ENCODE data around the gene CSF2RB.

The CSF2RB gene

DNA sequence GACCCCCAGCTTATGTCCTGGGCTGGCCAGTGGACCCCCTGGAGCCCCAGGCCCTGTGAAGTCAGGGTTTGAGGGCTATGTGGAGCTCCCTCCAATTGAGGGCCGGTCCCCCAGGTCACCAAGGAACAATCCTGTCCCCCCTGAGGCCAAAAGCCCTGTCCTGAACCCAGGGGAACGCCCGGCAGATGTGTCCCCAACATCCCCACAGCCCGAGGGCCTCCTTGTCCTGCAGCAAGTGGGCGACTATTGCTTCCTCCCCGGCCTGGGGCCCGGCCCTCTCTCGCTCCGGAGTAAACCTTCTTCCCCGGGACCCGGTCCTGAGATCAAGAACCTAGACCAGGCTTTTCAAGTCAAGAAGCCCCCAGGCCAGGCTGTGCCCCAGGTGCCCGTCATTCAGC lies 24.6 kb downstream of the CSF2RB start:
- DNase-seq, result no peak

DNA sequence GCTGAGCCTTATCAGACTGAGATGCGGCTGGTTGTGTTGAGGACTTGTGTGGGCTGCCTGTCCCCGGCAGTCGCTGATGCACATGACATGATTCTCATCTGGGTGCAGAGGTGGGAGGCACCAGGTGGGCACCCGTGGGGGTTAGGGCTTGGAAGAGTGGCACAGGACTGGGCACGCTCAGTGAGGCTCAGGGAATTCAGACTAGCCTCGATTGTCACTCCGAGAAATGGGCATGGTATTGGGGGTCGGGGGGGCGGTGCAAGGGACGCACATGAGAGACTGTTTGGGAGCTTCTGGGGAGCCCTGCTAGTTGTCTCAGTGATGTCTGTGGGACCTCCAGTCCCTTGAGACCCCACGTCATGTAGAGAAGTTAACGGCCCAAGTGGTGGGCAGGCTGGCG lies 25.5 kb downstream of the CSF2RB start:
- no peak for DNase-seq

DNA sequence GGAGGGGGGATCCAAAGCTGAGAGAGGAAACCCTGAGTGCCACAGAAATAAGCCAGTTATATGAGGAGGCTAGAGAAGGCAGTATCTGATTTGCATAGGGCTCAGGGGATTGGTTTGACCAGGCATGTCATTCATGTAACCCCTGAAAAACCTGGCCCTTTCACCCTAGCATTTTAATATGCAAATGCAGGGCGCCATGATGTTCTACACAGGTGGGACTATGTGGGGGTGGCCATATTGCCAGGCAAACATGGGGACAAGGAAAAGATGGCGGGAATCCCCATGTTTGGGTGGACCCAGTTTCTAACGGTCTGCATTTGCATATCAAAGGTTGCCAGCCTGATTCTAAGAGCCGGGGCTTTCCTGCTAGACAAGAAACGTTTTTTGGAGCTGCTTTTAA lies 27.2 kb downstream of the CSF2RB start:
- no peak for DNase-seq

GRCh38 chr22:36942556-36942955 lies 29.1 kb downstream of the CSF2RB start:
- DNase-seq, result no peak

DNA sequence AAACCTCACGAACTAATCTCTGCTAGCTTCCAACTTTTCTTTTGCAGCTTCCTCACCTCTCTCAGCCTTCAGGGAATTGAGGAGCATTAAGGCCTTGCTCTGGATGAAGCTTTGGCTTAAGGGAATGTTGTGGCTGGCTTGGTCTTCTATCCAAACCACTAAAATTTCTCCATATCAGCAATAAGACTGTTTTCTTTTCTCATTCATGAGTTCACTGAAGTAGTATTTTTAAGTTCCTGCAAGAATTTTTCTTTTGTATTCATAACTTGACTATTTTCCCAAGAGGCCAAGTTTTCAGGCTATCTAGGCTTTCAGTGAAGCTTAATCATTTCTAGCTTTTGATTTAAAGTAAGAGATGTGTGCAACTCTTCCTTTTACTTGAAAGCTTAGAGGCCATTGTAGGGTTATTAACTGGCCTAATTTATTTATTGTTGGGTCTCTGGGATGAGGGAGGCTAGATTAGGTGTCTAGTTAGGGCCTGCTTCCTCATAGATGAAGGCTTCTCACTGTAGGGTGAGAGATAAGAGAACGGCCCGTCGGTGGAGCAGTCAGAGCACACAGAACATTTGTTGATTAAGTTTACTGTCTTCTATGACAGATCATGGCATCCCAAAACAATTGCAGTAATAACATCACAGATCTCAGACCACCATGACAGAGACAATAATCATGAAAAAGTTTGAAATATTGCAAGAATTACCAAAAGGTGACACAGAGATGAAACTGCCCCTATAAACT lies 33.2 kb downstream of the CSF2RB start:
- no peak for DNase-seq

GRCh38 chr22:36948273-36949225 lies 35.1 kb downstream of the CSF2RB start:
- no peak for DNase-seq

DNA sequence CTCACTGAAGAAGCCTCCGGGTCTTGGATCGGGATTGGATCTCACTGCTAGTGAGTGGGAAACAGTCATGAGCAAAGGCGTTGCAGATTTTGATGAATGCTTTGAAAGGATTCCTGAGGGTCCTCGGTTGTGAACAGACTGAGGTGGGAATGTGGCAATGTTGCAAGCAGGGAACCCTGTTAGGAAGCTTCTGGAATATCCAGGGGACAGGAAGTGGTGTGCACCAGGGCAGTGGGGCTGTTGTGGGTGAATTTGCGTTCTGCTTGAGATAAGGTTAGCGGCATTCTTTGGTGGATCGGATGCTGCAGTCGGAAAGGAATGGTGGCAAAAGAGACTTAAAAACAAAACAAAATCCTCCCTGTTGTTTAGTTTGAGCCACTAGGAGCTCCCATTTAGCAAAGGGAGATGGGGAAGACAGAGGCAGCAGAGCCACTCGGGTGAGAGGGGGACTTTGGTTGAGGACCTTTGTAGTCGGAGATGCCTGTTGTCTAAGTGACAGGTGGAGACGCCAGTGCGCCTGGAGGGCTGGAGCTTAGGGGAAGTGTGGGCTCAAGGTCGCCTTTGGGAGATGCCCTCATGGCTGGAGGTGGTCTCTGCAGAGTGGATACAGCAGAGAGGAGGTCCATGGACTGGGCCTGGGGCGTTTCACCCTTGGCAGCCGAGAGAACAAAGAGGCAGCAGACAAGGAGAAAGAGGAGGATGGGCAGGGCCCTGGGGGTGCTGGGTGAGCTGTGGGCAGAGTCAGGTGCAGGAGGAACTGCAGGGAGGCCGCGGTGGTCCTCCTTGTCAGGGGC lies 37.6 kb downstream of the CSF2RB start:
- no peak for DNase-seq

GRCh38 chr22:36951746-36952145 lies 38.3 kb downstream of the CSF2RB start:
- DNase-seq, result no peak

- no peak for DNase-seq
Observed at GRCh38 chr22:36953239-36954080, 40.0 kb downstream of the CSF2RB start.

DNA sequence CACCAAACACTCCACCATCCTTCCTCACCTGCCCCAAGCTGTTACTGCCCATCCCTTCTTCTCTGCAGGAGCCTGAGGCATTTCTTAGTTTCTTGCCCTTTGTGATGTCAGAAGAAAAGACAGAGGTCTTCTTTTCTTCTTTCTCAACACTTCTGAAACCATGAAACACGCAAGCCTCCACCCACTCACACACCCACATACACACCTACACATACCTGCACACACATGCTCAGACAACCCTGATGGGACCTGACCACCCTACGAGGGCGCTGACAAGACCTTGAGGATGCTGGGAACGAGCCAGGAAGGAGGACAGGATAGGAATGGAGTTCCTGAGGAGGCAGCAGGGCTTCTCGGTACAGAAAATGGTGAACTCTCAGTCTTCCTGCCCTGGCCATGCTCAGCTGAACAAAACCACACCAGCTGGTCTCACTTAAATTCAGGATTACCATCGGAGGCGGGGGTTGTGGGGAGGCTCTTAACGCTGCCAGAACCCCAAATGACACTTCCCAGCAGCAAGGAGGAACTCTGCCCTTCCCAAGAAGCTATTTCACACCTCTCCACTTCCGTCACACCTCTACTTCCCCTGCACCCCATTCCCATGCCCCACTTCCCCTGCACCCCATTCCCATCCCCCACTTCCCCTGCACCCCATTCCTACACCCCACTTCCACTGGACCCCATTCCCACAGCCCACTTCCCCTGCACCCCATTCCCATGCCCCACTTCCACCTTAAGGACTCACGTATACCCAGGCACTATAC lies 41.0 kb downstream of the CSF2RB start:
- no peak for DNase-seq

- no peak for DNase-seq
Observed at GRCh38 chr22:36955691-36956090, 42.3 kb downstream of the CSF2RB start.

DNA sequence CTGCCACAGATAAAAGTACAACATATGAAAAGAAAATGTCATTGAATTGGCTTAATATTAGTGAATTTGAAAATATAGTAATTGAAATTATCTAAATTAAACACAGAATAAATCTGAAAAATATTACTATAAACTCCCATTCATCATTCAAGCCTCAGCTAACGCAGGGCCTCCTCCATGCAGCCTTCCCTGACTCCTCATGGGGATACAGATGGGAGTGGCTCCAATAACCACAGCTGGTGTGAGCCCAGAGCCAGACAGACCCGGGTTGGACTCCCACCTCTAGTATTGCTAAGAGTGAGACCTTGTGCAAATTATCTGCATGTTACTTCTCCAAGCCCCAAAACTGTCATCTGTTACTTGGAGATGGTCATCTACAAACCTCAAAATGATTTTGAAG lies 44.9 kb downstream of the CSF2RB start:
- DNase-seq, result no peak

DNA sequence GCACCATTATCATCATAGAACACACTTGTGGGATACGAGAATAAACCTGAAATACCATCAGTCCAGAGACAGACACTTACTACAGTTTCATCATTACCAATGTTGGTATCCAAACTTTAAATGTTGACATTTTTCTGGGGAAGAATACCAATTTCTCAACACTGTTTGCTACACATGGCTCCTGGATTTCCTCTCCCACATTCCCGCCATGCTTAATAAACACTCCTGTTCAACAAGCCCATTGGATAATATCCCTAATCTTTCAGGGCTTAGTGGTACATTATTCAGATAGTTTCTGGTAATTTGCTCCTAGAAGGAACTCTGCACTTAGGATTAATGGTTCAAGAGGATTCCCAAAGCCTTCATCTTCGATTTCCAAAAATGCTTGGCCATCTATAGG lies 48.2 kb downstream of the CSF2RB start:
- DNase-seq, result no peak

DNA sequence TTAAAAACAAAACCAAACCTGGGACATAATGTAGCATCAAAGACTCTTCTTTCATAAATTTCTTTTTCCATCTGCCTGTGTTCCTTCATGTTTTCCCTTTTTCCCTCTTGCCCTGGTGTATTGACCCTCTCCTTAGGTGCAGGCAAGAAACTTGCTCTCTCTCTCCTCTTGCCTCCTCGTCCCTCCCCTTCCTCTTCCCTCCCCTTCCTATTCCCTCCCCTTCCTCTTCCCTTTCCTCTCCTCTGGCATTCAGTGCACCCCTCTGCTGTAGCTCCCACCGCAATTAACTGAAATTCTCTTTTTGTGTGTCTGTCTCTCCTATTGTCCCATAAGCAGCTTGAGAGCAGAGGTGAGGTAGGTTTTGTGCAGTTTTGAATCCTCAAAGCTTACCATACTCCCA lies 49.9 kb downstream of the CSF2RB start:
- DNase-seq, result no peak

DNA sequence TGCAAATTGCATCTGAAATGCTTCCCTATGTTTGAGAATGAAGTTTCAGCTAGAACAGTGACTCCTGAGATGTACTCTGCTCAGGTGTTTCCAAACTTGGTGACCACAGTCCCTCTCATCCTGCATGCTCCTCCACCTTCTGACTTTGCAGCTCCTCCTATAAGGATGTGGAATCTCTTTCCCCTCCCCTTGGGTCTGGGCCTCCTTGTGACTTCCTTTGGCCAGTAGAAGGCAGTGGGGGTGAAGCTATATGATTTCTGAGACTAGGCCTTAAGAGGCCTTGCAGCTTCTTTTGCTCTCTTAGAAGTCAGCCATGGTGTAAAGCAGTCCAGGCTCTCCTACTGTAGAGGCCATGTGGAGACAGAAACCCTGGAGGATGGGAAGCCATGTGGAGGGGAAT lies 50.7 kb downstream of the CSF2RB start:
- no peak for DNase-seq

GRCh38 chr22:36965696-36966095 lies 52.3 kb downstream of the CSF2RB start:
- no peak for DNase-seq

GRCh38 chr22:36966851-36967540 lies 53.6 kb downstream of the CSF2RB start:
- no peak for DNase-seq

GRCh38 chr22:36968249-36968964 lies 55.0 kb downstream of the CSF2RB start:
- DNase-seq, result no peak

- no peak for DNase-seq
Observed at GRCh38 chr22:36971341-36972125, 58.1 kb downstream of the CSF2RB start.

Data from cerebellar nuclear complex (tissue), 1 donor.